OCI-LY7 (cell line): Measurements from ENCODE around the gene MAP2K7.

ENCODE experiments used
- EZH2phosphoT487 ChIP-seq: fragments of 200-600 bp; sonication (generic); IDR thresholded peaks from 2 replicates; pipeline ENCODE4 v1.6.1; 2018; ENCODE audit warnings: low read depth, borderline replicate concordance, mild to moderate bottlenecking, mixed run types, antibody characterized with exemption, low read length, moderate library complexity, mixed read lengths
- TF ChIP-seq, protein P1 (sequence below): fragments of 200-600 bp; sonication (generic); conservative IDR thresholded peaks from 2 replicates; pipeline ENCODE4 v1.5.1; 2014; ENCODE audit warnings: mild to moderate bottlenecking, antibody characterized with exemption, low read length, moderate library complexity, mixed read lengths

DNA sequence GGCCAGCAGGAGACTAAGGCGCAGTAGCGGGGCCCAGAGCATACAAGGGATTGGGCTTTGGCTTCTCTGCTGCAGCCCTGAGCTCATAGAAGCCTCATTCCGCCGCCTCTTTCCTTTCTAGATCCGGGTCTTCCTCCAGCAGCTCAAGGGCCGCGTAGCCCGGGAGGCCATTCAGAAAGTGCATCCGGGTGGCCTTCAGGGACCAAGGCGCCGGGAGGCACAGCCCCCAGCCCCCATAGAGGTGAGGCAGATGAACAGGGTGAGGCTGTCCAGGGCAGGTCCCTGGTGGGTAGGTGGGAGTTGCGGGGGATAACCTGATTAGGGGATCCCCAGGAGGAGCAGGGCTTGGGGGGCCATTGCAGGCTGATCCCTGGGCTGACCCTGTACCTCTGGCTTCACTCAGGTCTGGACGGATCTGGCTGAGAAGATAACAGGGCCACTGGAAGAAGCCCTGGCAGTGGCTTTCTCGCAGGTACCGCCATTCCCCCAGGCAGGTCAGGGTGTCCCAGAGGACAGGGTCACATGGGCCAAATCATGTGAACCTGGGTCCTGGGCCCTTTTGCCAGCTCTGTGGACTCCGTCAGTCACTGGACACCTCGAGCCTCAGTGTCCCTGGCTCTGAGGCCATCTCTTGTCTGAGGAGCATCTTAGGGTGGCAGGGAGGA is 17.8 kb downstream of the MAP2K7 start:
- TF ChIP-seq, protein P1, sequence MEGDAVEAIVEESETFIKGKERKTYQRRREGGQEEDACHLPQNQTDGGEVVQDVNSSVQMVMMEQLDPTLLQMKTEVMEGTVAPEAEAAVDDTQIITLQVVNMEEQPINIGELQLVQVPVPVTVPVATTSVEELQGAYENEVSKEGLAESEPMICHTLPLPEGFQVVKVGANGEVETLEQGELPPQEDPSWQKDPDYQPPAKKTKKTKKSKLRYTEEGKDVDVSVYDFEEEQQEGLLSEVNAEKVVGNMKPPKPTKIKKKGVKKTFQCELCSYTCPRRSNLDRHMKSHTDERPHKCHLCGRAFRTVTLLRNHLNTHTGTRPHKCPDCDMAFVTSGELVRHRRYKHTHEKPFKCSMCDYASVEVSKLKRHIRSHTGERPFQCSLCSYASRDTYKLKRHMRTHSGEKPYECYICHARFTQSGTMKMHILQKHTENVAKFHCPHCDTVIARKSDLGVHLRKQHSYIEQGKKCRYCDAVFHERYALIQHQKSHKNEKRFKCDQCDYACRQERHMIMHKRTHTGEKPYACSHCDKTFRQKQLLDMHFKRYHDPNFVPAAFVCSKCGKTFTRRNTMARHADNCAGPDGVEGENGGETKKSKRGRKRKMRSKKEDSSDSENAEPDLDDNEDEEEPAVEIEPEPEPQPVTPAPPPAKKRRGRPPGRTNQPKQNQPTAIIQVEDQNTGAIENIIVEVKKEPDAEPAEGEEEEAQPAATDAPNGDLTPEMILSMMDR, result no peak
- no peak for TF ChIP-seq EZH2phosphoT487
